Caco-2 (cell line): Measurements from ENCODE around the gene SLC25A34. TPM values are rescaled to one million over a fixed set of nuclear protein-coding genes. Genes with fewer than 3 reads are reported as not detected.

Experiments
- Bru-seq: library from RNA; stranded (reverse); fragments of 400-500 nt; gene quantifications from one replicate; lab custom pipeline; 2021; lab: Mats Ljungman, UMichigan
- BruChase-seq, 2 experiments: library from RNA; stranded (reverse); fragments of 400-500 nt; gene quantifications; one replicate each; lab custom pipeline; 2021; lab: Mats Ljungman, UMichigan
- BruUV-seq: library from RNA; stranded (reverse); fragments of 400-500 nt; replicated peaks from 2 replicates; lab custom pipeline; 2021; lab: Mats Ljungman, UMichigan
- CTCF ChIA-PET: fragments of 300-600 bp; sonication (Branson Sonifier 250); formaldehyde crosslinking; loops from one replicate; lab custom pipeline; 2022; ENCODE audit warnings: antibody characterized with exemption; lab: Charles Lee
- POLR2A ChIA-PET: fragments of 300-600 bp; sonication (Branson Sonifier 250); formaldehyde crosslinking; loops from one replicate; lab custom pipeline; 2022; ENCODE audit warnings: antibody characterized with exemption; lab: Charles Lee
- DNase-seq, 2 experiments: peaks; one replicate each; pipeline versions ENCODE4 v3.0.0 to v3.0.0-alpha.2; 2020 to 2022
- H3K27me3 ChIP-seq: replicated peaks from 2 replicates; pipeline ENCODE4 v1.6.0; 2011; ENCODE audit warnings: low read length; ENCODE audit not compliant: control insufficient read depth, insufficient read depth
- H3K36me3 ChIP-seq: 2 replicates; pipeline ENCODE4 v1.5.1; 2011; ENCODE audit warnings: low read length; ENCODE audit not compliant: control insufficient read depth, insufficient read depth
- H3K4me1 ChIP-seq: fragments of 250-450 bp; sonication (Bioruptor Pico); 2 replicates; pipeline ENCODE4 v1.5.1; 2020; ENCODE audit warnings: mild to moderate bottlenecking
- H3K4me3 ChIP-seq: 2 replicates; pipeline ENCODE4 v1.5.1; 2011; ENCODE audit warnings: low read depth, mild to moderate bottlenecking, control low read depth, low read length
- H3K9me3 ChIP-seq: fragments of 250-450 bp; sonication (Bioruptor Pico); 2 replicates; pipeline ENCODE4 v1.5.1; 2020; ENCODE audit warnings: mild to moderate bottlenecking, moderate library complexity
- H3K27ac Mint-ChIP-seq: one replicate; pipeline ENCODE4 v1.8.0; 2022; ENCODE audit warnings: mixed read lengths; ENCODE audit not compliant: unreplicated experiment
- H3K27me3 Mint-ChIP-seq: one replicate; pipeline ENCODE4 v1.8.0; 2022; ENCODE audit warnings: mixed read lengths; ENCODE audit not compliant: insufficient read depth, unreplicated experiment
- H3K36me3 Mint-ChIP-seq: one replicate; pipeline ENCODE4 v1.8.0; 2022; ENCODE audit warnings: mild to moderate bottlenecking, mixed read lengths; ENCODE audit not compliant: insufficient read depth, unreplicated experiment
- H3K4me1 Mint-ChIP-seq: one replicate; pipeline ENCODE4 v1.8.0; 2022; ENCODE audit warnings: low read depth, mixed read lengths; ENCODE audit not compliant: unreplicated experiment
- H3K4me3 Mint-ChIP-seq: one replicate; pipeline ENCODE4 v1.8.0; 2022; ENCODE audit warnings: mild to moderate bottlenecking, moderate library complexity, mixed read lengths; ENCODE audit not compliant: unreplicated experiment
- H3K9me3 Mint-ChIP-seq: one replicate; pipeline ENCODE4 v1.8.0; 2022; ENCODE audit warnings: mixed read lengths; ENCODE audit not compliant: unreplicated experiment
- intact Hi-C: fragments of 100-400 bp; cut with micrococcal nuclease; formaldehyde crosslinking; loops from one replicate; pipeline ENCODE4 v1.10.0; 2022; ENCODE audit not compliant: unreplicated experiment
- long read RNA-seq: library from polyadenylated mRNA; stranded (forward); transcript quantifications from one replicate; pipeline ENCODE4 v2.0.0, GENCODE V29; 2022
- total RNA-seq: library from RNA; stranded (reverse); gene quantifications from 2 replicates; pipeline ENCODE4 v1.2.3, GENCODE V29; 2022
- TF ChIP-seq, protein P1 (sequence below), 2 experiments: fragments of 200-600 bp in 1 of 2; IDR thresholded peaks; 1 replicate in 1 of 2; 2 replicates in 1 of 2; pipeline versions ENCODE4 v1.5.1 to v1.8.0; 2011 to 2022; ENCODE audit warnings: antibody characterized with exemption in 1 of 2, control low read depth in 1 of 2, inconsistent platforms in 1 of 2, low read depth in 1 of 2, low read length in 1 of 2, mild to moderate bottlenecking in 1 of 2, moderate library complexity in 1 of 2; ENCODE audit not compliant: insufficient read depth in 1 of 2, severe bottlenecking in 1 of 2, unreplicated experiment in 1 of 2

Gene SLC25A34
- 0.49 and 1.1 TPM in 2 replicates for total RNA-seq
- percentile 25 among the genes with signal in this experiment for Bru-seq, nascent RNA
- BruChase-seq, experiment 1, labeled RNA remaining after a 2-hour chase = percentile 31 among the genes with signal in this experiment
- BruChase-seq, experiment 2, labeled RNA remaining after a 6-hour chase = percentile 34 among the genes with signal in this experiment
- long read RNA-seq, partial matches to known transcripts = 0 of 1 reads
- long read RNA-seq, other reads (novel, unspliced or antisense) = 1 of 1 reads

DNA sequence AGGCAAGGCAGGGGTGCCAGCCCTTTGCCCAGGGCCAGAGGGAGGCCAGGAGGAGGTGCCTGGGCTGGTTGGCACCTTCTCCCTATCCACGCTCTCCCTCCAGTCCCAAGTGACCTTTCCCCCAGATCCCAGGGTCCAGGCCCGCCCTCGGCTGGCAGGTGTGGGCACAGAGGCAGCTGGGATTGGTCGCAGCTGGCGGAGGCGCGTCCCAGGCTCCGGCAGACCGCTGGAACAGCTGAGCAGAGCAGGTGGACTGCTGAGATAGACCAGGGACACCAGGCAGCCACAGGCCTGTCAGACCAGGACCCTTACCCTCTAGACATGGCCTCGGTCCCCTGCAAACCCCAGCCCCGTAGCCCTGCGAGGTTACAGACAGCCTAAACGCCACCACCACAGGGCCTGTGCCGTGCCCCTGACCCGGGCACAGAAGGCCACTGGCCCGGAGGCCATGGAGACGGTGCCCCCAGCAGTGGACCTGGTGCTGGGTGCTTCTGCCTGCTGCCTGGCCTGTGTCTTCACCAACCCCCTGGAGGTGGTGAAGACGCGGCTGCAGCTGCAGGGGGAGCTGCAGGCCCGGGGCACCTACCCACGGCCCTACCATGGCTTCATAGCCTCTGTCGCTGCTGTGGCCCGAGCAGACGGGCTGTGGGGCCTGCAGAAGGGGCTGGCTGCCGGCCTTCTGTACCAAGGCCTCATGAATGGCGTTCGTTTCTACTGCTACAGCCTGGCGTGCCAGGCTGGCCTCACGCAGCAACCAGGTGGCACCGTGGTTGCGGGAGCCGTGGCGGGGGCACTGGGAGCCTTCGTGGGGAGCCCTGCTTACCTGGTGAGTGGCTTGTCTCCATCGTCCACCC lies at the start of gene SLC25A34:
TSS of gene SLC25A34 (plus strand) at position 221 of the 854 bp plus-strand sequence. CDS start at position 449, 228 bp downstream.
- DNase-seq = no peak
- no peaks in the 10 kb centered on the region for H3K9me3 Mint-ChIP-seq
- Histone ChIP-seq H3K27me3 (no peaks in the 10 kb centered on the region), H3K4me1 (peaks cover 10% of the 10 kb centered on the region), H3K36me3 (no peaks in the 10 kb centered on the region), H3K9me3 (no peaks in the 10 kb centered on the region), H3K4me3 (no peak within 1 kb of the TSS)
- intact Hi-C loops = no loop called here
- peaks cover 3% of the 10 kb centered on the region for H3K4me1 Mint-ChIP-seq
- POLR2A ChIA-PET = no interaction called here
- H3K27me3 Mint-ChIP-seq = no peaks in the 10 kb centered on the region
- peaks cover 20% of the 10 kb centered on the region for H3K36me3 Mint-ChIP-seq
- no TSS peak for BruUV-seq
- TF ChIP-seq, protein P1, sequence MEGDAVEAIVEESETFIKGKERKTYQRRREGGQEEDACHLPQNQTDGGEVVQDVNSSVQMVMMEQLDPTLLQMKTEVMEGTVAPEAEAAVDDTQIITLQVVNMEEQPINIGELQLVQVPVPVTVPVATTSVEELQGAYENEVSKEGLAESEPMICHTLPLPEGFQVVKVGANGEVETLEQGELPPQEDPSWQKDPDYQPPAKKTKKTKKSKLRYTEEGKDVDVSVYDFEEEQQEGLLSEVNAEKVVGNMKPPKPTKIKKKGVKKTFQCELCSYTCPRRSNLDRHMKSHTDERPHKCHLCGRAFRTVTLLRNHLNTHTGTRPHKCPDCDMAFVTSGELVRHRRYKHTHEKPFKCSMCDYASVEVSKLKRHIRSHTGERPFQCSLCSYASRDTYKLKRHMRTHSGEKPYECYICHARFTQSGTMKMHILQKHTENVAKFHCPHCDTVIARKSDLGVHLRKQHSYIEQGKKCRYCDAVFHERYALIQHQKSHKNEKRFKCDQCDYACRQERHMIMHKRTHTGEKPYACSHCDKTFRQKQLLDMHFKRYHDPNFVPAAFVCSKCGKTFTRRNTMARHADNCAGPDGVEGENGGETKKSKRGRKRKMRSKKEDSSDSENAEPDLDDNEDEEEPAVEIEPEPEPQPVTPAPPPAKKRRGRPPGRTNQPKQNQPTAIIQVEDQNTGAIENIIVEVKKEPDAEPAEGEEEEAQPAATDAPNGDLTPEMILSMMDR (IDR thresholded peaks at IDR 0.05; ENCODE audit: insufficient read depth in 1 of 2, low read depth in 1 of 2, low read length in 1 of 2, severe bottlenecking in 1 of 2, unreplicated experiment in 1 of 2) = no peak
- H3K4me3 Mint-ChIP-seq = no peak within 1 kb of the TSS
- H3K27ac Mint-ChIP-seq = no peak within 1 kb of the TSS
- CTCF ChIA-PET = no interaction called here

DNA sequence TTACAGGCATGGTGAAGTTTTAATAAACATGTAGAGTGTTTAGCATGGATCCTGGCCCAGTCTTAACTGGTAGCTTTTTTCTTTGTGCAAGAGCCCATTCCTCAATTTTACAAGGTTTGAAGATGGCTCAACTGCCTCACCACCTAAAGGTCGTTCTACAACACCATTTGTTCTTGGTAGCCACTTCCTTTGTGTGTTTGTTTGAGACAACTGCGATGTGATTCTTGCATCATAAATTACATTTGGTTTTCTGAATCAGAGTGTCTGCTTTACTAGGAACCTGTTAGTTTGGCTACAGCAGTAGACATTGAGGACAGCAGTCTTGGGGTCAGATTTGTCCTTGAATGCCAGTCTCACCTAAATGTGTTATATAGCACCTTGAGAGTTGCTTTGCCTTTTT lies 48.6 kb upstream of the SLC25A34 start:
- no peaks in the 10 kb centered on the region for H3K27me3 ChIP-seq
- H3K4me1 Mint-ChIP-seq = peaks cover 15% of the 10 kb centered on the region
- H3K9me3 ChIP-seq = no peaks in the 10 kb centered on the region
- no peaks in the 10 kb centered on the region for H3K27me3 Mint-ChIP-seq
- H3K36me3 ChIP-seq = no peaks in the 10 kb centered on the region
- H3K27ac Mint-ChIP-seq = no peak overlapping the region
- intact Hi-C loops = loop anchor here (10.0 kb wide), 1 partner anchor 57 kb away; the partner anchor contains the start of gene TMEM82
- H3K9me3 Mint-ChIP-seq = no peaks in the 10 kb centered on the region
- TF ChIP-seq, protein P1 (IDR thresholded peaks at IDR 0.05; ENCODE audit: insufficient read depth in 1 of 2, low read depth in 1 of 2, low read length in 1 of 2, severe bottlenecking in 1 of 2, unreplicated experiment in 1 of 2) = no peak
- BruUV-seq = no TSS peak
- no peak overlapping the region for H3K4me3 Mint-ChIP-seq
- ChIA-PET POLR2A (no interaction called here), CTCF (no interaction called here)
- H3K36me3 Mint-ChIP-seq = no peaks in the 10 kb centered on the region
- H3K4me1 ChIP-seq = peaks cover 8% of the 10 kb centered on the region
- no peak overlapping the region for H3K4me3 ChIP-seq
- DNase-seq = no peak

DNA sequence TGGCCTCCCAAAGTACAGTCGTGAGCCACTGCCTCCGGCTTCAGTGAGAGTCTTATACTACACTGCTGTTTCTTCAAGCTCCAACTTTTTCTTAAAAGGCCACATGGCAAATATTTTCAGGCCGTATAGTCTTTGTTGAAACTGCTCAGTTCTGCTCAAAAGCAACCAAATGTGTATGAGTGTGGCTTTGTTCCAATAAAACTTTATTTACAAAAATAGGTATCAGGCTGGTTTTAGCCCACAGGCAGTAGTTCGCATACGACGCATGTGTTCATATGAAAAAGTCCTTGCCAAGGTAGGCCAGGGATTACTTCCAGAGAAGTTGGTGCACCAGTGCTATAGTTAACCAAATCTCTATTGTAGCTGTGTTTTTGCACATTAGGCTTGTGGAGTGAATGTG lies 45.7 kb upstream of the SLC25A34 start:
- no peaks in the 10 kb centered on the region for H3K27me3 Mint-ChIP-seq
- intact Hi-C loops = no loop called here
- BruUV-seq = no TSS peak
- ChIA-PET POLR2A (interaction anchor here (0.6 kb wide), 1 partner anchor 12 kb away, joined by 7 read pairs; no protein-coding TSS in a partner anchor), CTCF (no interaction called here)
- H3K36me3 Mint-ChIP-seq = no peaks in the 10 kb centered on the region
- no peaks in the 10 kb centered on the region for H3K36me3 ChIP-seq
- TF ChIP-seq, protein P1 (IDR thresholded peaks at IDR 0.05; ENCODE audit: insufficient read depth in 1 of 2, low read depth in 1 of 2, low read length in 1 of 2, severe bottlenecking in 1 of 2, unreplicated experiment in 1 of 2) = no peak
- H3K9me3 ChIP-seq = no peaks in the 10 kb centered on the region
- H3K4me1 ChIP-seq = peaks cover 4% of the 10 kb centered on the region
- H3K9me3 Mint-ChIP-seq = no peaks in the 10 kb centered on the region
- no peak overlapping the region for H3K4me3 Mint-ChIP-seq
- H3K4me3 ChIP-seq = no peak overlapping the region
- DNase-seq = no peak
- H3K27me3 ChIP-seq = no peaks in the 10 kb centered on the region
- no peak overlapping the region for H3K27ac Mint-ChIP-seq
- H3K4me1 Mint-ChIP-seq = peaks cover 8% of the 10 kb centered on the region
